T-helper 2 cell treated with Interferon-gamma antibody and Interleukin-4, amounts not matched to agents 5 μg/mL and 100 μg/mL, for 36 hours (primary cell): Measurements from ENCODE around the gene TYMP.
A peak's percentile ranks its signal among the peaks of the same experiment; 100 is the strongest.

Experiments
- DNase-seq: peaks from one replicate; pipeline ENCODE4 v3.0.0; 2021; ENCODE audit warnings: low spot score
- H3K27ac Mint-ChIP-seq: one replicate; pipeline ENCODE4 v1.8.0; 2021; ENCODE audit warnings: mild to moderate bottlenecking, mixed read lengths
- H3K27me3 Mint-ChIP-seq: one replicate; pipeline ENCODE4 v1.8.0; 2021; ENCODE audit warnings: low read depth, mixed read lengths
- H3K36me3 Mint-ChIP-seq: one replicate; pipeline ENCODE4 v1.8.0; 2021; ENCODE audit warnings: low read depth, mixed read lengths
- H3K4me1 Mint-ChIP-seq: one replicate; pipeline ENCODE4 v1.8.0; 2021; ENCODE audit warnings: low read depth, mixed read lengths
- H3K4me3 Mint-ChIP-seq: one replicate; pipeline ENCODE4 v1.8.0; 2022; ENCODE audit warnings: mild to moderate bottlenecking, moderate library complexity, mixed read lengths
- H3K9me3 Mint-ChIP-seq: one replicate; pipeline ENCODE4 v1.8.0; 2021; ENCODE audit warnings: mixed read lengths

TYMP gene

DNA sequence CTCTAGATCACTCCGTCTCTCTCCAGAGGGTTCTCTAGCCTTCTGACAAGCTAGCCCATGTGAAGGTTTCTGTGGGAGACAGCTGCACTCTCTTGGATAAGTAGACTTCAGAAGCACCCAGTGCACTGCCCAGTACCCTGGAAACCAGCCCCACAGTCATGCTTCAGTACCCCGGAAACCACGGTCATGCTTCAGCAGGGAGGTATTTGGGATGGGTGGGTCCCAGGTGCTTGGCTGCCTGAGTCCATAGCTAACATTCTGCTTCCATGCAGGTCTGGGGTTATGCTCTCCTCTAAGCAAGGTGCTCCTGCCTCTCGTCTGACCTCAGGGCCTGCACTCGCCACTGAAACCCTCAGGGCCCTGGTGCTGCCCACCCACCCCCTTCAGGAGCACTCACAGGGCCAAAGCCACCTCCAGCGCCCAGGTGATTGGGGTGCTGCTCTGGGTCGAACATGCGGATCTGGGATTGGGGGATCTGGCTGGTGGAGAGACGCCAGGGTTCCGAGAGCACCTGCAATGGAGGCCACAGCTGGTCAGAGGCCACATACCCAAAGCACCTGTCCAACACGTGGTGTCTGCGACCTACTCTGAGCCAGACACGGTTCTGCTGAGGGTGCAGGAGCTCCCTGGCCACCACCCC lies 40.2 kb upstream of the TYMP start:
- H3K4me1 Mint-ChIP-seq, result no peaks in the 10 kb centered on the region
- DNase-seq, result no peak
- H3K27ac Mint-ChIP-seq, result no peak overlapping the region
- H3K36me3 Mint-ChIP-seq, result peaks cover 29% of the 10 kb centered on the region
- H3K9me3 Mint-ChIP-seq, result no peaks in the 10 kb centered on the region
- H3K4me3 Mint-ChIP-seq, result no peak overlapping the region
- H3K27me3 Mint-ChIP-seq, result no peaks in the 10 kb centered on the region

DNA sequence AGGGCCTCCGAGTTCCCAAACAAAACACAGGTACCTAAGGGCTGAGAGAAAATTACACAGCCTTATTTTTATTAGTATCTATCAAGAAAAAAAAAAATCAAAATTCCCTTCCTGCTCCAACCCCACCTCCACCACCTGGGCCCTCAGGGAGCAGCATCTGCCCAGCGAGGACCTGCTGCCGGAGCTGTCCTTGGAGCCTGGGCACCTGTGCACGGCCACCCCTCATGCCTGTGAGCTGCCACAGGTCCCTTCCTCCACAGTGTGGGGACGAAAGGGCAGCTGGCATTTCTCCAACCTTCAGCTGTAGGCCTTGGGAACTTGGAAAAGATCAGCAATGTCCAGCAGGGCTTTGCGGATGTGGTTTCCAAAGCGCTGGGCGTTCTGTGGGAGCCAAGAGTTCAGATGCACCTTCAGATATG lies 39.2 kb upstream of the TYMP start:
- H3K4me1 Mint-ChIP-seq, result no peaks in the 10 kb centered on the region
- no peak for DNase-seq
- no peaks in the 10 kb centered on the region for H3K27me3 Mint-ChIP-seq
- peaks cover 26% of the 10 kb centered on the region for H3K36me3 Mint-ChIP-seq
- H3K4me3 Mint-ChIP-seq, result no peak overlapping the region
- no peaks in the 10 kb centered on the region for H3K9me3 Mint-ChIP-seq
- H3K27ac Mint-ChIP-seq, result no peak overlapping the region

GRCh38 chr22:50568626-50569025 lies 38.8 kb upstream of the TYMP start:
- DNase-seq, result no peak
- H3K36me3 Mint-ChIP-seq, result peaks cover 25% of the 10 kb centered on the region
- no peak overlapping the region for H3K4me3 Mint-ChIP-seq
- peaks cover under 1% of the 10 kb centered on the region for H3K27me3 Mint-ChIP-seq
- H3K4me1 Mint-ChIP-seq, result peaks cover 3% of the 10 kb centered on the region
- no peaks in the 10 kb centered on the region for H3K9me3 Mint-ChIP-seq
- H3K27ac Mint-ChIP-seq, result no peak overlapping the region

- H3K27me3 Mint-ChIP-seq, result peaks cover 9% of the 10 kb centered on the region
- H3K9me3 Mint-ChIP-seq, result no peaks in the 10 kb centered on the region
- peaks cover 11% of the 10 kb centered on the region for H3K4me1 Mint-ChIP-seq
- H3K27ac Mint-ChIP-seq, result no peak overlapping the region
- peaks cover 25% of the 10 kb centered on the region for H3K36me3 Mint-ChIP-seq
- H3K4me3 Mint-ChIP-seq, result no peak overlapping the region
- no peak for DNase-seq
These were observed 38.0 kb upstream of the TYMP start for GRCh38 chr22:50567721-50568252.

DNA sequence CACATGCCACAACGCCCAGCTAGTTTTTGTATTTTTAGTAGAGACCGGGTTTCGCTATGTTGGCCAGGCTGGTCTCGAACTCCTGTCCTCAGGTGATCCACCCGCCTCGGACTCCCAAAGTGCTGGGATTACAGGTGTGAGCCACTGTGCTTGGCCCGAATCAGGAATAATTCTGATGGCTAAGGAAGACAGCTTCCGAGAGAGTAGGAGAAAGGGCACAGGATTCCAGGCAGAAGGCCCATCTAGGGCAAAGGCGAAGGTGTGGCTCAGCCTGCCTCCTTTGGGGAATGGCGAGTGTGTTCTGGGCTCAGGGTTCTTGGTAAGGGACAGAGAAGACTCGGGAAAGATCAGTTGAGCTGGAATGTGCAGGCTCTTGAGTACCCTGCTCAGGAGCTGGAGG lies 34.5 kb upstream of the TYMP start:
- no peak for DNase-seq
- H3K27me3 Mint-ChIP-seq, result peaks cover 17% of the 10 kb centered on the region

DNA sequence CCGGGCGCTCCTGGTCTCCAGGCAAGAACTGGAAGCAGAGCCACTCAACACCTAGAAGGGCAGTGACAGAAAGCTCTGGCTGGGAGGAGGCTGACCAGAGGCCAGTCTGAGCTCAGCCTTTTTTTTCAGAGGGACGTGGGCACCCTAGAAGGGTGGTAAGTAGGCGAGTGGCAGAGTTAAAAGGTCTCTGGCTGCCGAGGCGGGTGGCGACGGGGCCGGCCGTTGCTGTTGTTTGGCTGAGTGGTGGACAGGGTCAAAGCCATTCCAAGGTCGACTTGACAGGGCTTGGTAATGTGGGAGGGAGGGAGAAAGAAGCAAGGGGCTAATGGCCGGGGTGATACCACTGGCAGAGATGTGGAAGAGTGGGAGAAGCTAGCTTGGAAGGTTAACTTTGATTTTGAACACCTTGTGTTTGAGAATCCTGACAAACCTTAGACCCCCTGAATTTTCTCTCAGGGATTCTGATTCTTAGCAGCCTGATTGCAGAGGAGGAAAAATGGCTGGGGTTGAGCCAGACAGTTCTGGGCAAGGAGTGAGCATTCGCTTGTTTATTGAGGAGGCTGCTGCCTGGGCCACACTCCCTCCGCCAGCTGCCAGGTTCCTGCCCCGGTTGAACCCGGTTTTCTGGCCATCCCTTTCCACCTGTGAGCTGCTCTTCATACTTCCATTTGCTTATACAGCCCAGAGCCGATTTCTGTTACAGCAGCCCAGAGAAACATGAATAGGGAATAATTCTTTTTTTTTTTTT lies 33.8 kb upstream of the TYMP start:
- Mint-ChIP-seq H3K4me3 (peak overlapping the region; percentile 88), H3K27me3 (peaks cover 22% of the 10 kb centered on the region), H3K4me1 (peaks cover 19% of the 10 kb centered on the region), H3K9me3 (no peaks in the 10 kb centered on the region), H3K27ac (peak overlapping the region; percentile 67), H3K36me3 (peaks cover 6% of the 10 kb centered on the region)
- DNase-seq, result no peak

More for the DNA sequence above, 34.5 kb upstream of the TYMP start:
- no peaks in the 10 kb centered on the region for H3K9me3 Mint-ChIP-seq
- no peak overlapping the region for H3K27ac Mint-ChIP-seq
- peaks cover 19% of the 10 kb centered on the region for H3K4me1 Mint-ChIP-seq
- no peak overlapping the region for H3K4me3 Mint-ChIP-seq
- peaks cover 7% of the 10 kb centered on the region for H3K36me3 Mint-ChIP-seq

DNA sequence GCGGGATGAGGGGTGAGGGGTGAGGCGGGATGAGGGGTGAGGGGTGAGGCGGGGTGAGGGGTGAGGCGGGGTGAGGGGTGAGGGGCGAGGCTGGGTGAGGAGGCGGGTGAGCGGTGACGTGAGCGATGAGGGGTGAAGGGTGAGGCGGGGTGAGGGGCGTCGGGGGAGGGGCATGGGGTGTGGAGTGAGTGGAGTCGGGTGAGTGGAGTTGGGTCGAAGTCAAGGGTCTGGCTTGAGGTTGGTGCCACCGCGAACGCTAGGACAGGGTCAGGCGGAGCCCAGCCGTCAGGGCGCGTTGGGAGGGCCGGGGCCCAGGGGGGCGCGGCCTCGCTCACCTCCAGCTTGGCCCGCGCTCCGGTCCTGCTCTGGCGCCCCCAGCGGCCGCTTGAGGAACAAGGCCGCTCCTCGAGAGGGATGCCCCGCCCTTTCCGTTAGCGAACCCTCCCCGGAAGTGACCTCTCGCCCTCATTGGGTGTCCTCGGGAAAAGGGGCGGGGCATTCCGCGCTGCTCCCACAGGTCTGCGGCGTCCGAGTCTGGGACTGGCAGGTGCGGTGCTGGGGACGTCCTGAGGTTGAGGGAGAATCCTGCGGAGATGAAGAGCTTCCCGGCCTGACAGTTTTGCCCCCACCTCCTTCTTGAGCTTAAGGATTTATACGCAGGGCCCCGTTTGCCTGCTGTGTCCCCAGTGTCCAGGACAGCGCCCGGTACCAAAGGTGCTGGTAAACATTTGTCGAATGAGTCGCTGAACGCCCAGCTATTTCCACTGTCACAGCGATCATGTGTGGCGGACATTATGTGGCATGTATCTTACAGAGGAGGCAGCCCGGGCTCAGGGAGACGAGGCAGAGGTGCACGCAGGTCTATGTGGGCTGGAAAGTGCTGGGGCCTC lies 33.0 kb upstream of the TYMP start, which contains the start of gene SYCE3:
Gene SYCE3, minus strand, starts transcription at position 397 of the 890 bp plus-strand sequence. CDS start 6,514 bp downstream, outside the sequence.
- DNase-seq, result peak; percentile 96
- Mint-ChIP-seq H3K9me3 (no peaks in the 10 kb centered on the region), H3K4me3 (peak within 1 kb of the TSS; percentile 88), H3K36me3 (peaks cover 3% of the 10 kb centered on the region), H3K27ac (peak within 1 kb of the TSS; percentile 71), H3K4me1 (peaks cover 19% of the 10 kb centered on the region), H3K27me3 (peaks cover 23% of the 10 kb centered on the region)

GRCh38 chr22:50561401-50562358 lies 31.9 kb upstream of the TYMP start:
- Mint-ChIP-seq H3K4me1 (peaks cover 19% of the 10 kb centered on the region), H3K27me3 (peaks cover 24% of the 10 kb centered on the region), H3K9me3 (no peaks in the 10 kb centered on the region), H3K27ac (peak overlapping the region; percentile 71), H3K4me3 (peak overlapping the region; percentile 56), H3K36me3 (no peaks in the 10 kb centered on the region)
- no peak for DNase-seq

- Mint-ChIP-seq H3K4me1 (peaks cover 19% of the 10 kb centered on the region), H3K27me3 (peaks cover 29% of the 10 kb centered on the region), H3K27ac (no peak overlapping the region), H3K36me3 (no peaks in the 10 kb centered on the region), H3K4me3 (no peak overlapping the region), H3K9me3 (no peaks in the 10 kb centered on the region)
- DNase-seq, result no peak
These were observed 30.2 kb upstream of the TYMP start for GRCh38 chr22:50560034-50560433.

GRCh38 chr22:50556703-50557102 lies 26.9 kb upstream of the TYMP start:
- Mint-ChIP-seq H3K9me3 (no peaks in the 10 kb centered on the region), H3K4me3 (no peak overlapping the region), H3K27me3 (peaks cover 20% of the 10 kb centered on the region)

GRCh38 chr22:50553310-50553709 lies 23.5 kb upstream of the TYMP start:
- peaks cover 6% of the 10 kb centered on the region for H3K27me3 Mint-ChIP-seq
- H3K36me3 Mint-ChIP-seq, result no peaks in the 10 kb centered on the region
- no peak overlapping the region for H3K27ac Mint-ChIP-seq
- no peak overlapping the region for H3K4me3 Mint-ChIP-seq
- H3K9me3 Mint-ChIP-seq, result no peaks in the 10 kb centered on the region
- no peak for DNase-seq
- peaks cover 2% of the 10 kb centered on the region for H3K4me1 Mint-ChIP-seq

More at GRCh38 chr22:50556703-50557102, 26.9 kb upstream of the TYMP start:
- Mint-ChIP-seq H3K4me1 (peaks cover 6% of the 10 kb centered on the region), H3K36me3 (no peaks in the 10 kb centered on the region), H3K27ac (no peak overlapping the region)
- DNase-seq, result no peak

DNA sequence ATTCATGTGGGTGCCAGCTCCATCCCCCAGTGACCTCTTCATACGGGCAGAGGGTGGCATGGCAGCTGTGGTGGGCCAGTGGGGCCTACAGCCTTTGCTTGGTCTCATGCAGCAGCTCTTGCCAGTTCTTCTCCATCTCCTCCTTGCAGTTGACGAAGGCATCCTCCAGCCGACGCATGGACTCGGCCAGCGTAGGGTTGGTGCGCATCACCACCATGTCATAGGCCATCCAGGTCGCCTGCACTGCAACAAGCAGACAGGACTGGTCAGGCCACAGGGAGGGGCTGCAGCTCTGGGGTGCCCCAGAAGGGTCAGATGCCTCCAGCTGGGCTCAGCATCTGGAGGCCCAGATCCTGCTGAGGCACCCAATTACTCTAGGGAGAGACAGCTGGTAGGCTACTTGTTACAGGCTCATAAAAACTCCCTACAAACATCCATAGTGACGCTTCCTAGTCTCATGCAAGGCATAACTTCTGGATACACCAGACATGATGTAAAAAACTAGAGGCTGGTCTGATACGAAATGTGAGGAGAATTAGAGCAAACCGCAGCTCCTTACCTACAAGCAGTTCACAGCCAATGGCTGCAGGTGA lies 21.4 kb upstream of the TYMP start:
- Mint-ChIP-seq H3K4me1 (peaks cover 5% of the 10 kb centered on the region), H3K9me3 (no peaks in the 10 kb centered on the region), H3K27me3 (peaks cover 1% of the 10 kb centered on the region), H3K27ac (no peak overlapping the region), H3K4me3 (no peak overlapping the region), H3K36me3 (no peaks in the 10 kb centered on the region)
- no peak for DNase-seq
